NB4 (cell line): Measurements from ENCODE around the gene RPTN.
A peak's percentile ranks its signal among the peaks of the same experiment; 100 is the strongest.
"Not testable (repeated sequence)": the region's sequence is repeated elsewhere in the genome, so short reads cannot be mapped to it uniquely, and the experiment has no call there.

Source experiments
- DNase-seq: peaks from one replicate; pipeline ENCODE4 v3.0.0; 2010; ENCODE audit warnings: low read depth
- H3K4me3 ChIP-seq: one replicate; pipeline ENCODE4 v1.5.1; 2011; ENCODE audit warnings: mild to moderate bottlenecking, low read depth, low read length, moderate library complexity
- MYC ChIP-seq: IDR thresholded peaks from 2 replicates; pipeline ENCODE4 v1.6.1; 2011; ENCODE audit warnings: low read depth, low read length
- POLR2A ChIP-seq: IDR thresholded peaks from 2 replicates; pipeline ENCODE4 v1.6.1; 2011; ENCODE audit warnings: mild to moderate bottlenecking; ENCODE audit not compliant: insufficient read length; ENCODE audit errors: extremely low read depth
- TF ChIP-seq, protein P1 (sequence below): IDR thresholded peaks from 2 replicates; pipeline ENCODE4 v1.6.1; 2011; ENCODE audit warnings: low read depth, low read length
- TF ChIP-seq, protein P2 (sequence below): IDR thresholded peaks from one replicate; pipeline ENCODE4 v1.5.1; 2012; ENCODE audit warnings: low read depth, low read length

RPTN gene

DNA sequence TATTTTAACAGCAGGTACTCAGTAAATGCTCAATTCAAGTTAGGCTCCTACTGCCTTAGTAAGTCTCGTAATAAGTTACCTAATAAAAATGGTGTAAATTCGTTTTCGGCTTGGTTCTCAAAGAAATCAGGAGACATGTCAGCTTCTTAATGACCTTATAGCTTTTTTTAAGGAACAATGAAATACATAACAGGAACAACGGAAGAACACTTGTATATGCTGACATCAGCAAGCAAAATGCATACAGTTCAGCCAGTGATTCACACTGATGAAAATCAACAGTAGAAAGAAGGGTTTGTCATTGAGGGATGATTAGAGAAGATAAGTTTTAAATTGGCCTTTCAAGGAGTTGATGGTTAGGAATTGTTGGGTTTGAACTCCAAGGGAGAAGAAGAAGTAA, 13.3 kb downstream of the RPTN start:
- no peak for DNase-seq

DNA sequence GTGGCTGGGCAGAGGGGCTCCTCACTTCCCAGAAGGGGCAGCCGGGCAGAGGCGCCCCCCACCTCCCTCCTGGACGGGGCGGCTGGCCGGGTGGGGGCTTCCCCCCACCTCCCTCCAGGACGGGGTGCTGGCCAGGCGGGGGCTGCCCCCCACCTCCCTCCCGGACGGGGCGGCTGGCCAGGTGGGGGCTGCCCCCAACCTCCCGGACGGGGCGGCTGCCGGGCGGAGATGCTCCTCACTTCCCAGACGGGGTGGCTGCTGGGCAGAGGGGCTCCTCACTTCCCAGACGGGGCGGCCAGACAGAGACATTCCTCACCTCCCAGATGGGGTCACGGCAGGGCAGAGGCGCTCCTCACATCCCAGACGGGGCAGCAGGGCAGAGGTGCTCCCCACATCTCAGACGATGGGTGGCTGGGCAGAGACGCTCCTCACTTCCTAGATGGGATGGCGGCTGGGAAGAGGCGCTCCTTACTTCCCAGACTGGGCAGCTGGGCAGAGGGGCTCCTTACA, 14.3 kb downstream of the RPTN start:
- DNase-seq, result not testable (repeated sequence)

More for the DNA sequence above, 13.3 kb downstream of the RPTN start:
- H3K4me3 ChIP-seq, result no peak overlapping the region
- TF ChIP-seq MYC (no peak), POLR2A (no peak)
- TF ChIP-seq, protein P1, sequence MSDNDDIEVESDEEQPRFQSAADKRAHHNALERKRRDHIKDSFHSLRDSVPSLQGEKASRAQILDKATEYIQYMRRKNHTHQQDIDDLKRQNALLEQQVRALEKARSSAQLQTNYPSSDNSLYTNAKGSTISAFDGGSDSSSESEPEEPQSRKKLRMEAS, result no peak
- TF ChIP-seq, protein P2, sequence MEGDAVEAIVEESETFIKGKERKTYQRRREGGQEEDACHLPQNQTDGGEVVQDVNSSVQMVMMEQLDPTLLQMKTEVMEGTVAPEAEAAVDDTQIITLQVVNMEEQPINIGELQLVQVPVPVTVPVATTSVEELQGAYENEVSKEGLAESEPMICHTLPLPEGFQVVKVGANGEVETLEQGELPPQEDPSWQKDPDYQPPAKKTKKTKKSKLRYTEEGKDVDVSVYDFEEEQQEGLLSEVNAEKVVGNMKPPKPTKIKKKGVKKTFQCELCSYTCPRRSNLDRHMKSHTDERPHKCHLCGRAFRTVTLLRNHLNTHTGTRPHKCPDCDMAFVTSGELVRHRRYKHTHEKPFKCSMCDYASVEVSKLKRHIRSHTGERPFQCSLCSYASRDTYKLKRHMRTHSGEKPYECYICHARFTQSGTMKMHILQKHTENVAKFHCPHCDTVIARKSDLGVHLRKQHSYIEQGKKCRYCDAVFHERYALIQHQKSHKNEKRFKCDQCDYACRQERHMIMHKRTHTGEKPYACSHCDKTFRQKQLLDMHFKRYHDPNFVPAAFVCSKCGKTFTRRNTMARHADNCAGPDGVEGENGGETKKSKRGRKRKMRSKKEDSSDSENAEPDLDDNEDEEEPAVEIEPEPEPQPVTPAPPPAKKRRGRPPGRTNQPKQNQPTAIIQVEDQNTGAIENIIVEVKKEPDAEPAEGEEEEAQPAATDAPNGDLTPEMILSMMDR, result no peak

DNA sequence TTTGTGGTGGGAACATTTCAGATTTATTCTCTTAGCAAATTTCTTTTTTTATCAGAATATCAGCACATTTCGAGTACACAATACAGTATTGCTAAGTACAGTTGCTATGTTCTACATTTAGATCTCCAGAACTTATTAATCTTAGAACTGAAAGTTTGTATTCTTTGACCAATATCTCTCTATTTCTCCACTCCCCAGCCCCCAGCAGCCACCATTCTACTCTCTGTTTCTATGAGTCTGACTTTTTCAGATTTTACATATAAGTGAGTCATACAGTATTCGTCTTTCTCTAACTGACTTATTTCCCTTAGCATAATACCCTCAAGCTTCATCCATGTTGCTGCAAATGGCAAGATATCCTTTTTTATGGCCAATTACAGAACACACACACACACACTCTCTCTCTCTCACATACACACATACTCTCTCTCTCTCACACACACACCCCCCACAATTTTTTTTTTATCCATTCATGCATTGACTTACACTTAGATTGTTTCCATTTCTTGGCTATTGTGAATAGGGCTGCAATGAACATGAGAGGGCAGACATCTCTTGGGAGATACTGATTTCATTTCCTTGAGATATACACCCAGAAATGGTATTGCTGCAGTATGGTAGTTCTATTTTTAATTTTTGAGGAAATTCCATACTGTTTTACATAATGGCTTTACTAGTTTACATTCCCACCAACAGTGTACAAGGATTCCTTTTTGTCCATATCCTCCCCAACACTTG, 15.7 kb downstream of the RPTN start:
- no peak for DNase-seq
- no peak overlapping the region for H3K4me3 ChIP-seq
- no peak for TF ChIP-seq MYC
- no peak for TF ChIP-seq POLR2A
- TF ChIP-seq, protein P2, result no peak
- TF ChIP-seq, protein P1, result no peak

More for the DNA sequence above, 14.3 kb downstream of the RPTN start:
- H3K4me3 ChIP-seq, result not testable (repeated sequence)

DNA sequence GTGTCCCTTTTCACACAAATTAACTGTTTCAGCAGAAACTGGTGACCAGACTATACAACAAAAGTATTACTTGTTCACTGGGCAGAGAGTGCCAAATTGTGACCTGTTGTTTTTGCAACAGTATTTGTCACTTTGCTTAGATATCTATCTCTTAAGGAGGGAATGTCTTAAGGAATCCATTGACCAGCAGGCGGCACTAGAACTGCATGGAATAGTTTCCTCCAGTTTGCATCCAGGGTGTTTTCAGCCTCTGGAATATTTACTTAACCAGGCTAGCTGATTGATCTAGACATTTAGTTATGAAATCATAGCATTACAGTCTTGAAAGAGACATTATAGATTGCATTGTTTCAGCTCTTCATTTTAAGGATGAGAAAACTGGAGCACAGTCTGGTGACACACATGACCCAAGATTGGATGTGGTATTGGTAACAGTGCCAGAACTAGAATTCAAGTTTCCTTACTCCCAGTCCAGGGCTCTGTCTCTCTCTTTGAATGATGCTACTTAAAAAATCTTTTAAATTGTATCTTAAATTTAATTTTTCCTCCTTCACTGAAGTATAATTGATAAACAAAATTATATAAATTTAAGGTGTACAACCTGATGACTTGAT, 16.9 kb downstream of the RPTN start:
- DNase-seq, result peak; percentile 62
- H3K4me3 ChIP-seq, result no peak overlapping the region
- TF ChIP-seq, protein P1, result no peak
- TF ChIP-seq, protein P2, result peak; percentile 65

DNA sequence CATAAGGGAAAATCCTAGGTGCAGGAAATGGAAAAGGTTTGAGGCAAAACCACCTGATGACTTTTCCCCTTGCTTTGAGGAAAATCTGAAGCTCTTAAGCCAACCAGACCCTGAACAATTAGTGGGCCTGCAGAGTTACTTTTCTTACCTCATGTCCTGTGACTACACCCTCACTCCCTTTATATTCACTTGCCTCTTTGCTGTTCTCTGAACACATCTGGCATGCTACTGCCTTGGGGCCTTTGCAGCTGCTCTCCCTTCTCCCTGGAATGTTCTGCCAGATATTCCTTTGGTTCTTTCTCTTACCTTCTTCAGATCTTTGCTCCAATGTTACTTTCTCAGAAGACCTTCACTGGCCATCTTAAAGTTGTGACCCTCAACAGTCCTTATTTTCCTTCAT, 21.8 kb downstream of the RPTN start:
- TF ChIP-seq MYC, result no peak
- TF ChIP-seq, protein P1, result no peak
- no peak for TF ChIP-seq POLR2A
- TF ChIP-seq, protein P2, result no peak
- H3K4me3 ChIP-seq, result no peak overlapping the region
- no peak for DNase-seq

DNA sequence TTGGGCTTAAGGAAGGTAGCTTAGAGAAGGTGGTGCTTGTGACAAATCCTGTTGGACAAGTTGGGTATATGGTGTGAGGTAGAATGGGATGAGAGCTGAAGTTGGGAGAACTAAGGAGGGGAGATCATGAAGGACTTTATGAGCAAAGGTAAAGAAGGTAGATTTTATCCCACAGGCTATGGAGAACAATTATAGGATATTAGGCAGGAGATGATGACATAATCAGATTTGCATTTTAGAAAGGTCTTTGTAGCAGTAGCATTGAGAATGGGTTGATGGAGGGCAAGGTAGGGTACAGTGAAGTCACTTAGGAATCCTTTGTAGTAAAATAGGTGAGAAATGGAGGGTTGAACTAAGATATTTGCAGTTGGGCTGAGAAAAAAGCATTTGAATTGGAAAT, 28.8 kb downstream of the RPTN start:
- no peak for DNase-seq

More for the DNA sequence above, 28.8 kb downstream of the RPTN start:
- no peak overlapping the region for H3K4me3 ChIP-seq
- TF ChIP-seq, protein P1, result no peak
- TF ChIP-seq POLR2A (no peak), MYC (no peak)
- TF ChIP-seq, protein P2, result no peak
